Esophagus muscularis mucosa (tissue), 4 donors: ENCODE measurements around the gene SMARCAD1. TPM values are rescaled to one million over a fixed set of nuclear protein-coding genes. Genes with fewer than 3 reads are reported as not detected.
"Not testable (repeated sequence)": the region's sequence is repeated elsewhere in the genome, so short reads cannot be mapped to it uniquely, and the experiment has no call there.

Experiments used
- DNase-seq: peaks from one replicate; pipeline ENCODE4 v3.0.0-alpha.2; 2017; ENCODE audit errors: extremely low spot score
- H3K27ac ChIP-seq, 4 donors: fragments of 200-600 bp; sonication (generic); replicated peaks in 1 of 4; 1 replicate in 3 of 4; 2 replicates in 1 of 4; pipeline ENCODE4 v1.5.1; 2016 to 2019; ENCODE audit warnings: mild to moderate bottlenecking in 1 of 4
- H3K27me3 ChIP-seq, 4 donors: fragments of 200-600 bp; sonication (generic); one replicate each; pipeline versions ENCODE4 v1.5.1 to v1.6.0; 2016 to 2019
- H3K36me3 ChIP-seq, 4 donors: fragments of 200-600 bp; sonication (generic); one replicate each; pipeline ENCODE4 v1.5.1; 2016 to 2019
- H3K4me1 ChIP-seq, 4 donors: fragments of 200-600 bp; sonication (generic); one replicate each; pipeline ENCODE4 v1.5.1; 2016 to 2019
- H3K4me3 ChIP-seq, 4 donors: fragments of 200-600 bp; sonication (generic); 1 replicate in 2 of 4; 2 replicates in 2 of 4; pipeline ENCODE4 v1.5.1; 2016 to 2019; ENCODE audit warnings: mild to moderate bottlenecking in 4 of 4, moderate library complexity in 1 of 4
- H3K9me3 ChIP-seq, 4 donors: fragments of 200-600 bp; sonication (generic); 1 replicate in 3 of 4; 2 replicates in 1 of 4; pipeline ENCODE4 v1.5.1; 2016 to 2019
- EP300 ChIP-seq: sonication (generic); formaldehyde crosslinking; IDR thresholded peaks from one replicate; pipeline ENCODE4 v1.6.1; 2017; ENCODE audit warnings: antibody characterized with exemption
- POLR2A ChIP-seq: fragments of 450-650 bp; IDR thresholded peaks from one replicate; pipeline ENCODE4 v1.6.1; 2017; ENCODE audit warnings: antibody characterized with exemption, moderate library complexity, mild to moderate bottlenecking, low read depth
- POLR2AphosphoS5 ChIP-seq, 2 donors: sonication (generic); formaldehyde crosslinking; IDR thresholded peaks; one replicate each; pipeline ENCODE4 v1.6.1; 2017; ENCODE audit warnings: antibody characterized with exemption in 2 of 2
- WGBS: methylation state at CpG from one replicate; pipeline ENCODE4 v1.1.5; 2018; 5-methylcytosine and 5-hydroxymethylcytosine counted together
- intact Hi-C: fragments of 100-400 bp; cut with DNase I; formaldehyde crosslinking; loops from one replicate; pipeline ENCODE4 v1.15.1; 2023
- total RNA-seq, 4 donors: library from RNA; depleted of rRNA; stranded (reverse); fragments of >200 nt; gene quantifications; one replicate each; pipeline versions ENCODE4 v1.1.0 to v1.2.1, GENCODE V29; 2016
- TF ChIP-seq, protein P1 (sequence below), 3 experiments: fragments of 200-600 bp in 2 of 3; fragments of 450-650 bp in 1 of 3; sonication (generic) in 2 of 3; IDR thresholded peaks; one replicate each; pipeline ENCODE4 v1.5.1; 2017 to 2019; ENCODE audit warnings: antibody characterized with exemption in 3 of 3, mild to moderate bottlenecking in 2 of 3, moderate library complexity in 1 of 3

SMARCAD1 gene
- total RNA-seq, 4 donors from 2014 or later: 12.3 to 19.1 (median 14.5) TPM

DNA sequence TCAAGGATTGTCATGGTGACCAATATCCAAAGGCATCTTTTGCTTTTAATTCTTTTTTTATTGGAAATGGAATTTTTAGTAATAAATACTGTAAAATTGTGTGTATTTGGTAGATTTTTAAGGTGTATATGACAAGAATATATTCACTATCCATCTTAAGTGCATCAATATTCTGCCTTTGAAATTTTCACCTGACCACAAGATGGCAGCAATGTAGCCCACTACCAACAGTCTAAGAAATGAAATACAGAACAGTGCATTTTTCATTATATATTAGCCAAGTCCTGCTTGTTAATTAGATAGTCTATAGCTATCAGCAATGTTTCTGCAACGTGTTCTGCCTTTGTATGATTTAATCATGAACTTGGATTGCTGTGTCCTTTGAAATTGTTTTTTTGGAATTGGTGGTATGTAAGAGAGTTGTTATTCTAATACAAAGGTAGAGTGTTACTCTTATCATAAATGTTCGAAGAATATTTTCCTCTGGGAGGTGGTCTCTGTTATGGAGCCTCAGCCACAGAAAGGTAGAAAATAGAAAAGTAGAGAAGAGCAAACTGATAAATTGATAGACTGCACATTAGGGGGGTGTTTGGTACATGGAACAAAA, 96.8 kb downstream of the SMARCAD1 start:
- Histone ChIP-seq H3K9me3 (no peaks in the 10 kb centered on the region), H3K36me3 (no peaks in the 10 kb centered on the region), H3K27ac (no peak overlapping the region), H3K4me1 (no peaks in the 10 kb centered on the region), H3K4me3 (no peak overlapping the region), H3K27me3 (no peaks in the 10 kb centered on the region)
- no peak for TF ChIP-seq POLR2AphosphoS5 (IDR thresholded peaks at IDR 0.05)
- TF ChIP-seq, protein P1, sequence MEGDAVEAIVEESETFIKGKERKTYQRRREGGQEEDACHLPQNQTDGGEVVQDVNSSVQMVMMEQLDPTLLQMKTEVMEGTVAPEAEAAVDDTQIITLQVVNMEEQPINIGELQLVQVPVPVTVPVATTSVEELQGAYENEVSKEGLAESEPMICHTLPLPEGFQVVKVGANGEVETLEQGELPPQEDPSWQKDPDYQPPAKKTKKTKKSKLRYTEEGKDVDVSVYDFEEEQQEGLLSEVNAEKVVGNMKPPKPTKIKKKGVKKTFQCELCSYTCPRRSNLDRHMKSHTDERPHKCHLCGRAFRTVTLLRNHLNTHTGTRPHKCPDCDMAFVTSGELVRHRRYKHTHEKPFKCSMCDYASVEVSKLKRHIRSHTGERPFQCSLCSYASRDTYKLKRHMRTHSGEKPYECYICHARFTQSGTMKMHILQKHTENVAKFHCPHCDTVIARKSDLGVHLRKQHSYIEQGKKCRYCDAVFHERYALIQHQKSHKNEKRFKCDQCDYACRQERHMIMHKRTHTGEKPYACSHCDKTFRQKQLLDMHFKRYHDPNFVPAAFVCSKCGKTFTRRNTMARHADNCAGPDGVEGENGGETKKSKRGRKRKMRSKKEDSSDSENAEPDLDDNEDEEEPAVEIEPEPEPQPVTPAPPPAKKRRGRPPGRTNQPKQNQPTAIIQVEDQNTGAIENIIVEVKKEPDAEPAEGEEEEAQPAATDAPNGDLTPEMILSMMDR (IDR thresholded peaks at IDR 0.05): peak; percentile 29 to 52 (median 45)
- intact Hi-C loops: no loop called here
- WGBS: 56% methylated on average over 2 of the region's 2 CpGs
- DNase-seq: no peak

DNA sequence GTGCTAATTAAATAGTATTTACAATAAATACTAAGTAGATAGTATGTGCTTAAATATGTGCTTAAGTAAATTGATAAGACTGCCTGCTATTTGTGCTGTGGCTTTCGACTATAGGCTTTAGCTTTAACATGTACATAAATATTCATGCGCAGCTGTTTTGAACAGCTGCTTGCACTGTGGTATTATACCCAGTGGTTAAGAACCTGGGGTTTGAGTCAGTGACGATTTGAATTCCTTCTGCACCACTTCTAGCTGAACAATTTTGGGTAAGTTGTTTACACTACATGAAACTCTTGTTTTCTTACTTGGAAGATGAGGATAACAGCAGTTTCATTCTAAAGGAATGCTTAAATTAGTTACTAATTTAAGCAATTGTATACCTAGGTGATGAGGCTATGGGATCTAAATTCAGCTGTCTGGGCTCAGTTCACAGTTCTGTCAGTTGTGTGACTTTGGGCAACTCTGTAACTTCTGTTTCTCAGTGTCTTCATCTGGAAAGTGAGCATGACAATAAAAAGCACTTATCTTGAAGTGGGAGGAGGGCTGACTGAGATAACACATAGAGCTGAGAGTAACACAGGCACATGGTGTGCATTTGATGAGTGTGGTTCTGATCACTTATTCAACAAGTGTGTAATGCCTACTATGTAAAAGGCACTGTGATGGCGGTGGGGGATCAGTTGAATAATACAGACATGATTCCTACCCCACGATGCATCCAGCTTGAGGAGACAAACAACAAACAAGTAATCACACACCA, 98.0 kb downstream of the SMARCAD1 start:
- TF ChIP-seq POLR2A (no peak), EP300 (no peak), POLR2AphosphoS5 (IDR thresholded peaks at IDR 0.05) (no peak)
- TF ChIP-seq, protein P1 (IDR thresholded peaks at IDR 0.05): no peak
- no peaks in the 10 kb centered on the region for H3K27me3 ChIP-seq
- no peak overlapping the region for H3K4me3 ChIP-seq
- H3K27ac ChIP-seq: no peak overlapping the region
- H3K36me3 ChIP-seq: no peaks in the 10 kb centered on the region
- 84% methylated on average over 5 of the region's 5 CpGs for WGBS
- intact Hi-C loops: no loop called here
- no peaks in the 10 kb centered on the region for H3K4me1 ChIP-seq
- no peaks in the 10 kb centered on the region for H3K9me3 ChIP-seq
- DNase-seq: no peak

DNA sequence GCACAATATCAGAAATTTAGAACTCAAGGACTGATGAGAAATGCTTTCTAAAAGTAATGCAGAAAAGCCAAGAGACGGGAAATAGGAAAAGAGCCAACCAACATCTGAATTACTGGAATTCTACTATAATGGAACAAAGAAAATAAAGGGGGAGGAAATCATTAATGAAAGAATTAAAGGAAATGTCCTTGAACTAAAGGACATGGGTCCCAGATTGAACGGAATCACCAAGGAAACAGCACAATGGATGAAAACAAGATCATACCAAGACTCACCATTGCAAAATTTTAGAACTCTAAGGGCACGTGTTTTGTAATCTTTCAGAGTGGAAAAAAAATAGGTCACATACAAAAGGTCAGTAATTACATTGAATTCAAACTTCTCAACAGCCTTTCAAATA, 99.0 kb downstream of the SMARCAD1 start:
- no peaks in the 10 kb centered on the region for H3K36me3 ChIP-seq
- H3K27me3 ChIP-seq: no peaks in the 10 kb centered on the region
- no peak for DNase-seq
- no peak overlapping the region for H3K4me3 ChIP-seq
- no peaks in the 10 kb centered on the region for H3K4me1 ChIP-seq
- no peak overlapping the region for H3K27ac ChIP-seq
- intact Hi-C loops: no loop called here
- TF ChIP-seq, protein P1 (IDR thresholded peaks at IDR 0.05): no peak
- TF ChIP-seq EP300: no peak
- 70% methylated on average over 3 of the region's 3 CpGs for WGBS
- H3K9me3 ChIP-seq: no peaks in the 10 kb centered on the region

DNA sequence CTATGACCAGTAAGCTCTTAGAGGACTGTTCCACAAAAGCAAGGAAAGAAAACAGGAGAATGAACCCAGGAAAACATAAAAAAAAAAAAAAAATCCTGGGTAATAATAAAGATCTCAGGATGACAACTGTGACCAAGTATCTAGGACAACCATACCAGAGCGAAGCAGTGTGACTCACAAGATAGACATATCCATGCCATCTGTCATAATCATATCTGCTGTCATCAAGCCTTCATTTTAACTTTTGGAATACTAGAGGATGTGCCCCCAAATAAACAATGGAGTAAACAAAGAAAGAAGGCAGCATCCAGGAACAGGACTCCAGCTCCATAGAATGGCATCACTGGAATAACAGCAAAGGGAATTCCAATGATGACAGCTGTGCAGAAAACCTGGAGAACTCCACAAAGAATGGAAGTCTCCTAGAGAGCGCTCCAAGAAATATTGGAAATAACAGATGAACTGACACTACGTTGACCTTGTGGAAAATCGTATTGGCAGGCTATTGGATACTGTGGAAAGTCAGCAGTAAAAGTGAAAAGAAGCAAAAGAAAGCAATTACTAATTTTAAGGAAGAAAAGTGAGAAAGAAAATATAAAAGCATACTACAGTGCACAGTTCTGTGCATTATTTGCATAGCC, 99.7 kb downstream of the SMARCAD1 start:
- no peaks in the 10 kb centered on the region for H3K36me3 ChIP-seq
- 80% methylated on average over 4 of the region's 4 CpGs for WGBS

DNA sequence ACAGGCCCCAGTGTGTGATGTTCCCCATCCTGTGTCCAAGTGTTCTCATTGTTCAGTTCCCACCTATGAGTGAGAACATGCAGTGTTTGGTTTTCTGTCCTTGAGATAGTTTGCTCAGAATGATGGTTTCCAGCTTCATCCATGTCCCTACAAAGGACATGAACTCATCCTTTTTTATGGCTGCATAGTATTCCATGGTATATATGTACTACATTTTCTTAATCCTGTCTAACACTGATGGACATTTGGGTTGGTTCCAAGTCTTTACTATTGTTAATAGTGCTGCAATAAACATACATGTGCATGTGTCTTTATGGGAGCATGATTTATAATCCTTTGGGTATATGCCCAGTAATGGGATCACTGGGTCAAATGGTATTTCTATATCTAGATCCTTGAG, 112.3 kb downstream of the SMARCAD1 start:
- H3K4me3 ChIP-seq, H3K4me1 ChIP-seq, H3K27me3 ChIP-seq, H3K36me3 ChIP-seq, intact Hi-C loops, DNase-seq, H3K27ac ChIP-seq: not testable (repeated sequence)
- peaks cover 0 to 10% (median 3%) of the 10 kb centered on the region in 4 donors for H3K9me3 ChIP-seq

More for the DNA sequence above, 99.7 kb downstream of the SMARCAD1 start:
- no peak for DNase-seq
- H3K27me3 ChIP-seq: no peaks in the 10 kb centered on the region
- H3K4me1 ChIP-seq: no peaks in the 10 kb centered on the region
- intact Hi-C loops: no loop called here
- H3K27ac ChIP-seq: no peak overlapping the region
- H3K9me3 ChIP-seq: no peaks in the 10 kb centered on the region
- TF ChIP-seq POLR2AphosphoS5 (IDR thresholded peaks at IDR 0.05): no peak
- TF ChIP-seq POLR2A: no peak
- TF ChIP-seq, protein P1 (IDR thresholded peaks at IDR 0.05): no peak
- TF ChIP-seq EP300: no peak
- H3K4me3 ChIP-seq: no peak overlapping the region
